ENCODE measurements around the gene ACTRT2. TPM values are rescaled to one million over a fixed set of nuclear protein-coding genes. Genes with fewer than 3 reads are reported as not detected.

ACTRT2 gene
- total and polyA plus RNA-seq, 2 donors (not counting 1 experiment from before 2014, with no cell fraction given) = not detected

DNA sequence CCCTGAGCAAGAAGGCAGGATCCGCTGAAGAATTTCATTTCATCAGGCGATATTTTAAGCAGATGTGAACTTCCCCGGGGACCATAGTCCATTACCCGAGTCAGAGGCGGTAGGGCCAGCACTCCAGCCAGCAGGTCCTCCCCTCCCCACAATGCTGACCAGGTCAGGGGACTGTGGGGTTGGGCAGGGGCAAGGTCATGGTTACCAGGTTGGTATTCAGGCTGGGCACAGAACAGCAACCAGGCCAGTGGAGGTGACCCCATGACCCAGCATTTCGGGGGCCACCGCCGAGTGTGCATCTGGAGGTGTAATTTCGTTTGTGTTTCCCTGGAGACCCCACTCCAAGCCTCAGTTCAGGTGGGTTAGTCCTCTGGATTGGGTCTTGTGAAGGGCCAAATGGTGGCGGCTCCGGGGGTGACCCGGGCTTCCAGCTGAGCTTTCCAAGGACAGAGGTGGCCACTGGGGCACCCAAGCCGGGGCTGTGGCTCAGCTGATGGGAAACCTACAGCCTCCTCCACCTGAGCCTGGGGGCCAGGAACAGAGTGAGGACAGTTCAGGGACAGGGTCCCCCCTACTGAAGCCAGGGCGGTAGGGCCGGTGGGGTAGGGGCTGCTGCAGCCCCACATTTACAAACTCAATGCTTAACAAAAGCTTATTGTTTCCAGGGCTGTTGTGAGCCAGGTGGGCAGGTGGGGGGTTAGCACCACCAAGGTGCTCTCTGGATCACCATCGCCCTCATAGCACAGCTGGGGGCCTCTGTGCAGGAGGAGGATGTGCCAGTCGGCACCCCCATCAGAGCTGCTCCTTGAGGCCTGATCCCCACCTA, 50.5 kb downstream of the ACTRT2 start:
- Mint-ChIP-seq H3K27ac (no peak overlapping the region), H3K27me3 (peaks cover 29% of the 10 kb centered on the region), H3K9me3 (ENCODE audit: insufficient read depth) (no peaks in the 10 kb centered on the region), H3K4me1 (peaks cover 6% of the 10 kb centered on the region), H3K4me3 (no peak overlapping the region)
- no peak for ATAC-seq (ENCODE audit: low read depth)
- Histone ChIP-seq H3K36me3 (replicated peaks in 1 of 2; ENCODE audit: control extremely low read depth in 1 of 2, control insufficient read depth in 1 of 2, extremely low read depth in 1 of 2, insufficient read depth in 2 of 2, low read length in 1 of 2) (no peaks in the 10 kb centered on the region), H3K9ac (ENCODE audit: low read length) (no peak overlapping the region), H3K4me1 (ENCODE audit: control insufficient read depth in 2 of 2, insufficient read depth in 2 of 2, low read length in 2 of 2) (peaks cover 0 to 4% of the 10 kb centered on the region in 2 donors), H3K4me3 (ENCODE audit: control extremely low read depth in 1 of 5, extremely low read depth in 1 of 5, insufficient read depth in 1 of 5, low read depth in 2 of 5, low read length in 4 of 5) (no peak overlapping the region), H3K79me2 (ENCODE audit: control insufficient read depth, insufficient read depth, low read length) (no peaks in the 10 kb centered on the region), H3K9me3 (ENCODE audit: control extremely low read depth in 1 of 3, control insufficient read depth in 2 of 3, insufficient read depth in 1 of 3, low read length in 2 of 3) (peaks cover 0 to 11% (median 0%) of the 10 kb centered on the region in 3 donors), H2AFZ (ENCODE audit: insufficient read depth, low read depth, low read length, poor library complexity, severe bottlenecking) (no peak overlapping the region), H3K27ac (ENCODE audit: low read length in 2 of 2) (no peak overlapping the region), H3K4me2 (replicated peaks; ENCODE audit: low read depth, low read length, poor library complexity, severe bottlenecking) (no peak overlapping the region), H4K20me1 (ENCODE audit: control insufficient read depth, insufficient read depth, low read length, poor library complexity, severe bottlenecking) (no peaks in the 10 kb centered on the region), H3K27me3 (replicated peaks in 1 of 4; ENCODE audit: control extremely low read depth in 1 of 4, control insufficient read depth in 3 of 4, insufficient read depth in 4 of 4, low read length in 3 of 4) (peaks cover 0 to 53% (median 4%) of the 10 kb centered on the region in 4 experiments)
- TF ChIP-seq, protein P1, sequence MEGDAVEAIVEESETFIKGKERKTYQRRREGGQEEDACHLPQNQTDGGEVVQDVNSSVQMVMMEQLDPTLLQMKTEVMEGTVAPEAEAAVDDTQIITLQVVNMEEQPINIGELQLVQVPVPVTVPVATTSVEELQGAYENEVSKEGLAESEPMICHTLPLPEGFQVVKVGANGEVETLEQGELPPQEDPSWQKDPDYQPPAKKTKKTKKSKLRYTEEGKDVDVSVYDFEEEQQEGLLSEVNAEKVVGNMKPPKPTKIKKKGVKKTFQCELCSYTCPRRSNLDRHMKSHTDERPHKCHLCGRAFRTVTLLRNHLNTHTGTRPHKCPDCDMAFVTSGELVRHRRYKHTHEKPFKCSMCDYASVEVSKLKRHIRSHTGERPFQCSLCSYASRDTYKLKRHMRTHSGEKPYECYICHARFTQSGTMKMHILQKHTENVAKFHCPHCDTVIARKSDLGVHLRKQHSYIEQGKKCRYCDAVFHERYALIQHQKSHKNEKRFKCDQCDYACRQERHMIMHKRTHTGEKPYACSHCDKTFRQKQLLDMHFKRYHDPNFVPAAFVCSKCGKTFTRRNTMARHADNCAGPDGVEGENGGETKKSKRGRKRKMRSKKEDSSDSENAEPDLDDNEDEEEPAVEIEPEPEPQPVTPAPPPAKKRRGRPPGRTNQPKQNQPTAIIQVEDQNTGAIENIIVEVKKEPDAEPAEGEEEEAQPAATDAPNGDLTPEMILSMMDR (IDR thresholded peaks at IDR 0.05) = no peak
- TF ChIP-seq EZH2 (IDR thresholded peaks at IDR 0.05; ENCODE audit: borderline replicate concordance, insufficient read depth, low read depth, low read length, poor library complexity, severe bottlenecking) = no peak
- no peak for DNase-seq
- intact Hi-C loops (cut with micrococcal nuclease) = no loop called here
- ChIA-PET CTCF (no interaction called here), POLR2A (no interaction called here)
- 74% methylated on average over 12 of the region's 17 CpGs for WGBS (ENCODE audit: insufficient coverage)

Other genes starting within 250 kb of the ACTRT2 start
- gene TTC34, start 219.8 kb upstream of the ACTRT2 start, total RNA-seq = 8.1 and 8.3 TPM in 2 replicates
- gene TTC34, start 219.8 kb upstream of the ACTRT2 start, polyA plus RNA-seq = 1.8 and 2.1 TPM in 2 replicates
- gene PRDM16, start 47.7 kb downstream of the ACTRT2 start, total RNA-seq = 0.12 and 0.22 TPM in 2 replicates
- 0.01 and 0.03 TPM in 2 replicates for gene PRDM16, start 47.7 kb downstream of the ACTRT2 start, polyA plus RNA-seq